ENCODE measurements around the gene LGR5. TPM values are rescaled to one million over a fixed set of nuclear protein-coding genes. Genes with fewer than 3 reads are reported as not detected.

The LGR5 gene
- total RNA-seq, 1 experiment from 2014 or later: 0.17 TPM

DNA sequence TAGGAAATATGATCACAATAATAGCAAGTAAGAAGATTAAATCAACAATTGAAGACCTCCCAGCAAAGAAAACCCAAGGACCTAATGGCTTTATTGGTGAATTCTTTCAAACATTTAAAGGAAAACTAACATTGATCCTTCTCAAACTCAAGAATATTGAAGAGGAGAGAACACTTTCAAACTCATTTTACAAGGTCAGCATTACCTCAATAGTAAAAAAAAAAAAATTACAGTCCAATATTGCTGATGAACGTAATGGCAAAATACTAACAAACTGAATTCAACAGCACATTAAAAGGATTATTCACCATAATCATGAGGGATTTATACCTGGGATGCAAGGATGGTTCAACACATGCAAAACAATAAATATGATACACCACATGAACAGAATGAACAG is 33.7 kb upstream of the LGR5 start (continued):
- TF ChIP-seq ZNF671 (CRISPR knock-in tag; IDR thresholded peaks at IDR 0.05): no peak
- TF ChIP-seq ZNF281 (CRISPR knock-in tag; IDR thresholded peaks at IDR 0.05): no peak
- TF ChIP-seq ESRRA (CRISPR knock-in tag; IDR thresholded peaks at IDR 0.05; ENCODE audit: borderline replicate concordance): no peak
- TF ChIP-seq ETV6 (CRISPR knock-in tag; IDR thresholded peaks at IDR 0.05): no peak
- no peak for TF ChIP-seq ARID4B (CRISPR knock-in tag; IDR thresholded peaks at IDR 0.05; ENCODE audit: borderline replicate concordance)
- TF ChIP-seq HMGA2 (CRISPR knock-in tag; IDR thresholded peaks at IDR 0.05): no peak
- TF ChIP-seq, protein P1, sequence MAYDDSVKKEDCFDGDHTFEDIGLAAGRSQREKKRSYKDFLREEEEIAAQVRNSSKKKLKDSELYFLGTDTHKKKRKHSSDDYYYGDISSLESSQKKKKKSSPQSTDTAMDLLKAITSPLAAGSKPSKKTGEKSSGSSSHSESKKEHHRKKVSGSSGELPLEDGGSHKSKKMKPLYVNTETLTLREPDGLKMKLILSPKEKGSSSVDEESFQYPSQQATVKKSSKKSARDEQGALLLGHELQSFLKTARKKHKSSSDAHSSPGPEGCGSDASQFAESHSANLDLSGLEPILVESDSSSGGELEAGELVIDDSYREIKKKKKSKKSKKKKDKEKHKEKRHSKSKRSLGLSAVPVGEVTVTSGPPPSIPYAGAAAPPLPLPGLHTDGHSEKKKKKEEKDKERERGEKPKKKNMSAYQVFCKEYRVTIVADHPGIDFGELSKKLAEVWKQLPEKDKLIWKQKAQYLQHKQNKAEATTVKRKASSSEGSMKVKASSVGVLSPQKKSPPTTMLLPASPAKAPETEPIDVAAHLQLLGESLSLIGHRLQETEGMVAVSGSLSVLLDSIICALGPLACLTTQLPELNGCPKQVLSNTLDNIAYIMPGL (CRISPR knock-in tag; IDR thresholded peaks at IDR 0.05): no peak
- no peak for TF ChIP-seq IRF2 (CRISPR knock-in tag; IDR thresholded peaks at IDR 0.05; ENCODE audit: borderline replicate concordance, low read depth)

- peaks cover 25% of the 10 kb centered on the region for H3K36me3 Mint-ChIP-seq
- ATAC-seq (no peak), DNase-seq (ENCODE audit: low spot score) (no peak)
- H3K4me3 Mint-ChIP-seq: no peak overlapping the region
- no peaks in the 10 kb centered on the region for H3K27me3 Mint-ChIP-seq (ENCODE audit: low read depth)
- no peak overlapping the region for H3K27ac Mint-ChIP-seq
- CTCF ChIA-PET: no interaction called here
- POLR2A ChIA-PET: no interaction called here
- no peaks in the 10 kb centered on the region for H3K4me1 Mint-ChIP-seq
- peaks cover 35% of the 10 kb centered on the region for H3K9me3 Mint-ChIP-seq
- TF ChIP-seq ZBTB21 (CRISPR knock-in tag; IDR thresholded peaks at IDR 0.05; ENCODE audit: borderline replicate concordance) (no peak), ATF6 (CRISPR knock-in tag; IDR thresholded peaks at IDR 0.05) (no peak), ELF4 (CRISPR knock-in tag; IDR thresholded peaks at IDR 0.05; ENCODE audit: low read depth) (no peak), OVOL2 (CRISPR knock-in tag; IDR thresholded peaks at IDR 0.05; ENCODE audit: borderline replicate concordance) (no peak), NR3C1 (CRISPR knock-in tag; conservative IDR thresholded peaks at IDR 0.05; ENCODE audit: low read depth) (no peak), SMAD4 (CRISPR knock-in tag; IDR thresholded peaks at IDR 0.05) (no peak), ZNF219 (CRISPR knock-in tag; IDR thresholded peaks at IDR 0.05; ENCODE audit: borderline replicate concordance) (no peak), ZNF138 (CRISPR knock-in tag; conservative IDR thresholded peaks at IDR 0.05) (no peak), SMAD3 (CRISPR knock-in tag; IDR thresholded peaks at IDR 0.05; ENCODE audit: borderline replicate concordance) (no peak)
- TF ChIP-seq, protein P2, sequence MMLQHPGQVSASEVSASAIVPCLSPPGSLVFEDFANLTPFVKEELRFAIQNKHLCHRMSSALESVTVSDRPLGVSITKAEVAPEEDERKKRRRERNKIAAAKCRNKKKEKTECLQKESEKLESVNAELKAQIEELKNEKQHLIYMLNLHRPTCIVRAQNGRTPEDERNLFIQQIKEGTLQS (CRISPR knock-in tag; conservative IDR thresholded peaks at IDR 0.05): no peak
- TF ChIP-seq, protein P3, sequence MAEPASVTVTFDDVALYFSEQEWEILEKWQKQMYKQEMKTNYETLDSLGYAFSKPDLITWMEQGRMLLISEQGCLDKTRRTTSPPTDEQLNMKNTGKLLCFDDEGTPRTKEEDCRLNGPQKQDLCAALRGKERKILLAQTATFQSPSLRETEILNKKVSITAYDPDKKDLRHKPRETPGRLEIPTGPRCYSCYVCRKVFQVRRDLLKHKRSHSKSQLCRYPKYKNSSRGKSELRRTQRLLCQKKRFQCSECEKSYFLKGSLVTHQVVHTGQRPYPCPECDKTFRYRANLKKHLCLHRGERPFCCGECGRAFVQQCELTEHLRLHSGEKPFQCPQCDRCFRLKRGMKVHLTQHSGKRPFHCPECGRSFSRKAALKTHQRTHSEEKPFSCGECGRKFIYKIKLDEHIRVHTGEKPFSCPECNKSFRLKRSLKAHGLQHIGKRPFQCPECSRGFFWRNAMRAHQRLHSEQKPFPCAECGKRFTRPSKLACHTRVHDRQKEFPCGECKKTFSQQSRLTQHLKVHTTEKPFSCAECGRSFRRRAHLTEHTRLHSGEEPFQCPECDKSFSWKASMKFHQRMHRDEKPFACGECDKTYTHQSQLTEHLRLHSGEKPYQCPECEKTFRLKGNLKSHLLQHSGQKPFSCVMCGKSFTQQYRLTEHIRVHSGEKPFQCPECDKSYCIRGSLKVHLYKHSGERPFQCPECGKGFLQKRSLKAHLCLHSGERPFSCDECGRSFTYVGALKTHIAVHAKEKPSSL (CRISPR knock-in tag; conservative IDR thresholded peaks at IDR 0.05): no peak
- TF ChIP-seq, protein P4, sequence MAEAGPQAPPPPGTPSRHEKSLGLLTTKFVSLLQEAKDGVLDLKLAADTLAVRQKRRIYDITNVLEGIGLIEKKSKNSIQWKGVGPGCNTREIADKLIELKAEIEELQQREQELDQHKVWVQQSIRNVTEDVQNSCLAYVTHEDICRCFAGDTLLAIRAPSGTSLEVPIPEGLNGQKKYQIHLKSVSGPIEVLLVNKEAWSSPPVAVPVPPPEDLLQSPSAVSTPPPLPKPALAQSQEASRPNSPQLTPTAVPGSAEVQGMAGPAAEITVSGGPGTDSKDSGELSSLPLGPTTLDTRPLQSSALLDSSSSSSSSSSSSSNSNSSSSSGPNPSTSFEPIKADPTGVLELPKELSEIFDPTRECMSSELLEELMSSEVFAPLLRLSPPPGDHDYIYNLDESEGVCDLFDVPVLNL (CRISPR knock-in tag; IDR thresholded peaks at IDR 0.05; ENCODE audit: borderline replicate concordance, low read depth): no peak
Measured at GRCh38 chr12:71407732-71408131, 31.9 kb upstream of the LGR5 start.

All from WTC11 (cell line).